GM18909 (cell line): Measurements from ENCODE around the gene ZBTB46.
"Not testable (repeated sequence)": the region's sequence is repeated elsewhere in the genome, so short reads cannot be mapped to it uniquely, and the experiment has no call there.

ENCODE experiments used
- ATAC-seq: cut with Tn5 transposase; IDR thresholded peaks from one replicate; pipeline ENCODE4 v1.9.1; 2021; ENCODE audit warnings: mild to moderate bottlenecking; ENCODE audit not compliant: unreplicated experiment, poor library complexity

ZBTB46 gene

GRCh38 chr20:63821811-63822210 is 9.3 kb downstream of the ZBTB46 start:
- ATAC-seq: no peak

DNA sequence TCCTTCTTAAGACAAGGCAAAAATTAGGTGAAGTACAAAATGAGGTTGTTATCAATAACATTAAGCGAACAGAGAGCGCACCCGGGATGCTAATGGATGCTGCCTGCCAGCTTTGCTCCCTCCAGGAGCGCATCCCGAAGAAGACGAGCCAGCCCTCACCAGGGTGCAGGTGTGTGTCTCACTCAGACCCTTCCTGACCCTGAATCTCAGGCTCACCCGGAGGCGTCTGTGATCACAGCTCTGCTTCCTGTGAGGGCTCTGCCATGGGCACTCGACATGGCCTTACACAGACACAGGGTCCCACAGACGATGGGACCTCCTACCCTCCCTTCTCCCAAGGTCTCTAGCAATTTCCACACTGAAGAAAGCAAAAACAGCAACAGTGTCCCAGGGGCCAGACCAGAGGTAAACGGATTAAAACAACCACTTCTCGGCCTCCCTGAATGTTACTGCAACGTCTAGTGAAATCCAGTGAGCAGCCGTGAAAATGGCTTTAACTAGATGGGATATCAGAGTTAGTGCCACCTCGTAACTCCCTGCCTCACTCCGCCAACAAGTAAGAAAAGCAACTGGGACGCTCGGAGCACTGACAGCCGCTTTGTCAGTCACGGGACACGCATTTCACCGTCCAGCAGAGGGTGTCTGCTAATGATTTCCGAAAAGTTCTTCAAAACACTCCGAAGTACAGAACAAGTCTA is 11.7 kb downstream of the ZBTB46 start:
- ATAC-seq: no peak

- no peak for ATAC-seq
These were observed 15.3 kb downstream of the ZBTB46 start for GRCh38 chr20:63815615-63816253.

- ATAC-seq: no peak
These were observed 16.0 kb downstream of the ZBTB46 start for GRCh38 chr20:63814891-63815614.

GRCh38 chr20:63811491-63811875 is 19.6 kb downstream of the ZBTB46 start:
- ATAC-seq: no peak

GRCh38 chr20:63810730-63811490 is 20.2 kb downstream of the ZBTB46 start:
- no peak for ATAC-seq

GRCh38 chr20:63809856-63810255 is 21.2 kb downstream of the ZBTB46 start:
- ATAC-seq: no peak

GRCh38 chr20:63808964-63809674 is 21.9 kb downstream of the ZBTB46 start:
- ATAC-seq: no peak

GRCh38 chr20:63808145-63808724 is 22.8 kb downstream of the ZBTB46 start:
- no peak for ATAC-seq

GRCh38 chr20:63807654-63808053 is 23.4 kb downstream of the ZBTB46 start:
- ATAC-seq: no peak

DNA sequence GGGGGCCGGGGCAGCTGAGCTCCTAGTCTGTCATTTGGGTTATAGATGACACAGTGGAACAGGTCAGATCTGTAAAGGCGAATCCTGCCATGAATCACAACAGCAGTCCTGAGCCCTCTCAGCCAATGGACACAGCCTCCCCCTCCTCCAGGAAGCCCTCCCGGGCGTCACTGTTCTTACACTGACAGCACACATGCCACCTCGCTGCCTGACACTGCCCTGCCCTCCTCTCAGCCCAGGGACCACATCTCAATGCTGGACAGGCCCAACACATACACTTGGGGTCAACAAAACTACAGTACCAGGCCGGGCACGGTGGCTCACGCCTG is 26.8 kb downstream of the ZBTB46 start:
- no peak for ATAC-seq

- no peak for ATAC-seq
These were observed 28.4 kb downstream of the ZBTB46 start for GRCh38 chr20:63802469-63803240.

GRCh38 chr20:63801174-63801573 is 29.9 kb downstream of the ZBTB46 start:
- ATAC-seq: not testable (repeated sequence)

DNA sequence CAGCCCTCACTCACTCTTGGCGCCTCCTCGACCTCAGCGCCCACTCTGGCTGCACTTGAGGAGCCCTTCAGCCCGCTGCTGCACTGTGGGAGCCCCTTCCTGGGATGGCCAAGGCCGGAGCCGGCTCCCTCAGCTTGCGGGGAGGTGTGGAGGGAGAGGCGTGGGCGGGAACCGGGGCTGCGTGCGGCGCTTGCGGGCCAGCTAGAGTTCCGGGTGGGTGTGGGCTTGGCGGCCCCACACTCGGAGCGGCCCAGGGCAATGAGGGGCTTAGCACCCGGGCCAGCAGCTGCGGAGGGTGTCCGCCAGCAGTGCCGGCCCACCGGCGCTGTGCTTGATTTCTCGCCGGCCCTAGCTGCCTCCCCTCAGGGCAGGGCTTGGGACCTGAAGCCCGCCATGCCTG is 30.7 kb downstream of the ZBTB46 start:
- ATAC-seq: not testable (repeated sequence)

DNA sequence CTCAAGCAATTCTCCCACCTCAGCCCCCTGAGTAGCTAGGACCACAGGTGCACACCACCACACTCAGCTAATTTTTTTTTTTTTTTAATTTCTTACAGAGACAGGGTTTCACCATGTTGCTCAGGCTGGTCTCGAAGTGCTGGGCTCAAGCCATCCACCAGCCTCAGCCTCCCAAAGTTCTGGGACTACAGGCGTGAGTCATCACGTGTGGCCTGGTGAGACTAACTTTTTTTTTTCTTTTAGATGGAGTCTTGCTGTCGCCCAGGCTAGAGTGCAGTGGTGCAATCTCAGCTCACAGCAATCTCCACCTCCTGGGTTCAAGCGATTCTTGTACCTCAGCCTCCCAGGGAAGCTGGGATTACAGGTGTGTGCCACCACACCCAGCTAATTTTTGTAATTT is 31.9 kb downstream of the ZBTB46 start:
- ATAC-seq: not testable (repeated sequence)

- not testable (repeated sequence) for ATAC-seq
These were observed 33.9 kb downstream of the ZBTB46 start for GRCh38 chr20:63797175-63797574.

DNA sequence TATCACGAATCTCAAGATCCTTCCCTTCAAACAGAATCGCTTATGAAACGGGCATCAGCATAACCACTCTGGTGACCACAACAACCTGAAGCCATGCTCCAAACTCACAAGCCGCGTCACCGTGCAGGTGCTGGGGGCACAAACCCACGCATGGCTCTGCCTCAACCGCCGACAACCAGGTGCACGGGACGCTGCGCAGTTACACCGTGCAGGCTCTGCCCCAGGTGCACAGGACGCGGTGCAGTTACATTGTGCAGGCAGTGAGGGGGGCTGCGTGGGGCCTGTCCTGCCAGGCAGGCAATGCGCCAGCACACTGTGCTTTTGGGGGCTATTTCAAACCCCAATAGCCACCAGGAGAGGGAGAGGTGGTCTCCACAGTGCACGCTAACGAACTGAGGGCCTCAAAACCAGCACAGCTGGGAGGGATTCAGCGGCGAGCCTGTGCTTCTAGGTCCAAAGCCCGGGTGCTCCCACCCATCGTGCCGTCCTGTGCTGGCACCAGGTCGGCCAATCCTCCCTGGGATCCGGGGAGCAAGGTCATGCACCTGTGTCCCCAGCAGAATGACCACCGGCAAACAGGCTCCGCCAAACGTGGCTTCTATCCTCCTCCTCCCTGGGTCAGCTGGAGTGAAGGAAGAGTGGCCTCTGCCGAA is 35.8 kb downstream of the ZBTB46 start:
- ATAC-seq: no peak

DNA sequence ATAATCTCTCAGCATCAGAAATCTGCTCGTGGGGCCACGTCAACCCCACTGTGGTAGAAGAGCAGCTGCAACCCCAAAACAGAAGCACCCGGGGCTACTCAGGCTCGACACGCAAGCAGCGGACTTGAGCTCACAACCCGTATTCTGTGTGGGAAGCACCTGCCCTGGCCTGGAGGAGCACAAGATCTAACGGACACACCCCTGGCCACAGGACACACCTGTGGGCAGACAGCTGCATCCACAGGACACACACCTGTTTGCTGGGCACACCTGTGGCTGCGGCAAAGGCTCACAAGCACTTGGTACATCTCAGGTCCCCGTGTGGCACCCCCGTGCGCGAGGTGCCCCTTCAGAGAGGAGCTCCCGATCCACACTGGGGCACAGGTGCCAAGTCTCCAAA is 36.5 kb downstream of the ZBTB46 start:
- ATAC-seq: no peak

DNA sequence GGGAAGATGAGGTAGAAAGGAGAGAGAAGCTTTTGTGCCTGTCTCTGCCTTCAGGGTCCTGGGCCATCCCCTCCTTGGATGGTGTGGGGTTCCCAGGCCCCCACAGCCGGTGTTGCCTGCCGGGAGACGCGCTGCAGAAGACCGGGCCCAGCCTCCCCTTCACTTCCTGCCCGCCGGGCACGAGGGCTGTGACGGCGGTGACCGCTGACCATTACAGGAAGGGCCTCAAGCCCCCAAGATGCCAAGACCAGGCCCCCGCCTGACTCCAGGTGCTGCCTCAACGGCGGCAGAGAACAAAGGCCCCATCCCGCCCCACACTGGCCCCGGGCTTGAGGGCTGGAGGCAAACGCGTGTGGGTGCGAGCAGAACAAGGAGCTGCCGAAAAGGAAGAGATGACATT is 38.2 kb downstream of the ZBTB46 start:
- no peak for ATAC-seq
